Ishikawa (cell line): Measurements from ENCODE around the gene CD99L2.

ENCODE experiments used
- CEBPB ChIP-seq: IDR thresholded peaks from 2 replicates; pipeline ENCODE4 v1.6.1; 2012
- CREB1 ChIP-seq: IDR thresholded peaks from 2 replicates; pipeline ENCODE4 v1.6.1; 2012; ENCODE audit warnings: low read depth
- EP300 ChIP-seq: IDR thresholded peaks from 2 replicates; pipeline ENCODE4 v1.6.1; 2012; ENCODE audit warnings: borderline replicate concordance
- NFIC ChIP-seq: IDR thresholded peaks from 2 replicates; pipeline ENCODE4 v1.6.1; 2012
- RAD21 ChIP-seq: IDR thresholded peaks from 2 replicates; pipeline ENCODE4 v1.6.1; 2012; ENCODE audit warnings: low read depth
- TAF1 ChIP-seq: IDR thresholded peaks from 2 replicates; pipeline ENCODE4 v1.6.1; 2012; ENCODE audit warnings: low read depth, mild to moderate bottlenecking
- TEAD4 ChIP-seq: IDR thresholded peaks from 2 replicates; pipeline ENCODE4 v1.6.1; 2012
- YY1 ChIP-seq: IDR thresholded peaks from 2 replicates; pipeline ENCODE4 v1.6.1; 2012; ENCODE audit warnings: low read depth
- TF ChIP-seq, protein P1 (sequence below): IDR thresholded peaks from 2 replicates; pipeline ENCODE4 v1.6.1; 2012; ENCODE audit warnings: low read depth, mild to moderate bottlenecking
- TF ChIP-seq, protein P2 (sequence below): IDR thresholded peaks from 2 replicates; pipeline ENCODE4 v1.6.1; 2012

DNA sequence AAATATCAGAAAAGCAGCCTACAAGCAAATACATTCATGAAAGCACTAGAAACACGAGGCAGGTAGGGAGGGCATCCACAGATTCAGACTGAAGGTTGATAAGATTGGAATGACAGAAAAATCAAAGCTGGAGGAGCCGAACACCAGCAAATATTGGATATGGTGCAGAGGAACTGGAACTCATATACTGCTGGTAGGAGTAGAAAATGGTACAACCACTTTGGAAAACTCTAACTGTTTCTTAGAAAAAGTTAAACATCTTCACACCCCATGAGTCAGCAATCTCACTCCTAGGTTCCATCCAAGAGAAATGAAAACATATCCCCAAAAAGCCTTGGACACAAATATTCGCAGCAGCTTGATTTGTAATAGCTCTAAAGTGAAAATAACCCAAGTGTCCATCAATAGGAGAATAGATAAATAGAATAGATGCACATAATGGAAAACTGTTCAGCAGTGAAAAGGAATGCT is 27.1 kb downstream of the CD99L2 start:
- no peak for TF ChIP-seq NFIC
- no peak for TF ChIP-seq EP300
- TF ChIP-seq YY1 = no peak
- no peak for TF ChIP-seq TAF1
- TF ChIP-seq TEAD4 = no peak
- TF ChIP-seq, protein P1, sequence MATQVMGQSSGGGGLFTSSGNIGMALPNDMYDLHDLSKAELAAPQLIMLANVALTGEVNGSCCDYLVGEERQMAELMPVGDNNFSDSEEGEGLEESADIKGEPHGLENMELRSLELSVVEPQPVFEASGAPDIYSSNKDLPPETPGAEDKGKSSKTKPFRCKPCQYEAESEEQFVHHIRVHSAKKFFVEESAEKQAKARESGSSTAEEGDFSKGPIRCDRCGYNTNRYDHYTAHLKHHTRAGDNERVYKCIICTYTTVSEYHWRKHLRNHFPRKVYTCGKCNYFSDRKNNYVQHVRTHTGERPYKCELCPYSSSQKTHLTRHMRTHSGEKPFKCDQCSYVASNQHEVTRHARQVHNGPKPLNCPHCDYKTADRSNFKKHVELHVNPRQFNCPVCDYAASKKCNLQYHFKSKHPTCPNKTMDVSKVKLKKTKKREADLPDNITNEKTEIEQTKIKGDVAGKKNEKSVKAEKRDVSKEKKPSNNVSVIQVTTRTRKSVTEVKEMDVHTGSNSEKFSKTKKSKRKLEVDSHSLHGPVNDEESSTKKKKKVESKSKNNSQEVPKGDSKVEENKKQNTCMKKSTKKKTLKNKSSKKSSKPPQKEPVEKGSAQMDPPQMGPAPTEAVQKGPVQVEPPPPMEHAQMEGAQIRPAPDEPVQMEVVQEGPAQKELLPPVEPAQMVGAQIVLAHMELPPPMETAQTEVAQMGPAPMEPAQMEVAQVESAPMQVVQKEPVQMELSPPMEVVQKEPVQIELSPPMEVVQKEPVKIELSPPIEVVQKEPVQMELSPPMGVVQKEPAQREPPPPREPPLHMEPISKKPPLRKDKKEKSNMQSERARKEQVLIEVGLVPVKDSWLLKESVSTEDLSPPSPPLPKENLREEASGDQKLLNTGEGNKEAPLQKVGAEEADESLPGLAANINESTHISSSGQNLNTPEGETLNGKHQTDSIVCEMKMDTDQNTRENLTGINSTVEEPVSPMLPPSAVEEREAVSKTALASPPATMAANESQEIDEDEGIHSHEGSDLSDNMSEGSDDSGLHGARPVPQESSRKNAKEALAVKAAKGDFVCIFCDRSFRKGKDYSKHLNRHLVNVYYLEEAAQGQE = no peak
- TF ChIP-seq CREB1 = no peak
- no peak for TF ChIP-seq CEBPB
- TF ChIP-seq, protein P2, sequence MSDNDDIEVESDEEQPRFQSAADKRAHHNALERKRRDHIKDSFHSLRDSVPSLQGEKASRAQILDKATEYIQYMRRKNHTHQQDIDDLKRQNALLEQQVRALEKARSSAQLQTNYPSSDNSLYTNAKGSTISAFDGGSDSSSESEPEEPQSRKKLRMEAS = no peak
- TF ChIP-seq RAD21 = no peak
